ENCODE measurements around the gene RABAC1. TPM values are rescaled to one million over a fixed set of nuclear protein-coding genes. Genes with fewer than 3 reads are reported as not detected.

RABAC1 gene
- total and polyA plus RNA-seq, 2 of the 4 experiments (the other 2 are of a cell fraction): 117 to 276 TPM

- Histone ChIP-seq H2AK5ac (ENCODE audit: low read depth, low read length) (no peak overlapping the region), H2BK20ac (ENCODE audit: low read depth, low read length) (no peak overlapping the region), H4K5ac (ENCODE audit: low read depth, low read length) (no peak overlapping the region), H3K56ac (ENCODE audit: extremely low read depth, insufficient read depth, low read length) (no peak overlapping the region), H3K18ac (ENCODE audit: low read depth, low read length) (no peak overlapping the region), H2BK120ac (ENCODE audit: low read depth, low read length) (no peak overlapping the region), H3K9me1 (ENCODE audit: insufficient read depth, low read length) (peaks cover 8% of the 10 kb centered on the region; the same call in 1 of the 2 replicates), H2BK5ac (ENCODE audit: low read depth, low read length, poor library complexity, severe bottlenecking) (no peak overlapping the region), H3K4me2 (ENCODE audit: low read depth, low read length) (peak overlapping the region; percentile 60; the same call in 1 of the 2 replicates), H3K4ac (ENCODE audit: low read depth, low read length) (no peak overlapping the region), H4K8ac (ENCODE audit: low read depth in 2 of 2, low read length in 2 of 2) (no peak overlapping the region), H3K27me3 (ENCODE audit: control insufficient read depth, insufficient read depth, low read length) (peaks cover 80% of the 10 kb centered on the region), H4K91ac (ENCODE audit: insufficient read depth, low read depth, low read length) (no peak overlapping the region), H3K36me3 (ENCODE audit: control insufficient read depth, insufficient read depth, low read length) (no peaks in the 10 kb centered on the region), H3K9me3 (ENCODE audit: control insufficient read depth, insufficient read depth, low read length) (no peaks in the 10 kb centered on the region), H2AFZ (replicated peaks; ENCODE audit: low read length, poor library complexity) (no peak overlapping the region), H3K27ac (ENCODE audit: insufficient read depth, low read length) (no peak overlapping the region), H2BK15ac (ENCODE audit: low read depth, low read length) (no peak overlapping the region), H3K4me3 (ENCODE audit: insufficient read depth, low read depth, low read length) (no peak overlapping the region), H3K23ac (ENCODE audit: low read depth, low read length) (no peak overlapping the region), H3K14ac (replicated peaks; ENCODE audit: low read depth, low read length) (no peak overlapping the region), H3K79me1 (ENCODE audit: low read depth in 1 of 2, low read length in 2 of 2) (no peaks in the 10 kb centered on the region), H4K20me1 (ENCODE audit: insufficient read depth, low read length) (peaks cover 3% of the 10 kb centered on the region), H2AK9ac (replicated peaks; ENCODE audit: low read depth, low read length, poor library complexity) (no peak overlapping the region), H3K4me1 (ENCODE audit: control insufficient read depth, insufficient read depth, low read length) (no peaks in the 10 kb centered on the region), H3K9ac (ENCODE audit: low read depth, low read length) (no peak overlapping the region)
- in situ Hi-C loops (cut with MboI; ENCODE audit: low sequenced_read_pairs): no loop called here
- BruUV-seq (replicated peaks): no TSS peak
- DNase-seq (peak; percentile 22), ATAC-seq (ENCODE audit: low read depth) (peak; percentile 72)
- no peak for TF ChIP-seq FOS (IDR thresholded peaks at IDR 0.05; ENCODE audit: low read depth, low read length)
- no peak for TF ChIP-seq CHD1 (IDR thresholded peaks at IDR 0.05; ENCODE audit: low read depth, low read length)
- no peak for TF ChIP-seq USF2 (IDR thresholded peaks at IDR 0.05; ENCODE audit: low read depth, low read length)
- TF ChIP-seq CEBPB (IDR thresholded peaks at IDR 0.05; ENCODE audit: low read depth, low read length): no peak
- no peak for TF ChIP-seq POLR2A (IDR thresholded peaks at IDR 0.05; ENCODE audit: low read depth, low read length)
- TF ChIP-seq MXI1 (IDR thresholded peaks at IDR 0.05; ENCODE audit: borderline replicate concordance, low read depth, low read length): no peak
- TF ChIP-seq MAZ (IDR thresholded peaks at IDR 0.05; ENCODE audit: borderline replicate concordance, low read depth, low read length): no peak
- no peak for TF ChIP-seq RAD21 (IDR thresholded peaks at IDR 0.05; ENCODE audit: low read length)
- no peak for TF ChIP-seq ELK1 (IDR thresholded peaks at IDR 0.05; ENCODE audit: borderline replicate concordance, low read depth, low read length)
- no peak for TF ChIP-seq BHLHE40 (IDR thresholded peaks at IDR 0.05; ENCODE audit: low read depth, low read length)
- no peak for TF ChIP-seq NFE2L2 (IDR thresholded peaks at IDR 0.05; ENCODE audit: low read depth, low read length)
- POLR2A ChIA-PET (ENCODE audit: unreplicated experiment): no interaction called here
- intact Hi-C loops (cut with micrococcal nuclease): no loop called here
- dilution Hi-C loops (cut with HindIII; ENCODE audit: low sequenced_read_pairs, unreplicated experiment): no loop called here
- CTCF ChIA-PET: interaction anchor here (1.0 kb wide), 1 partner anchor 38 kb away, joined by 4 read pairs; no protein-coding TSS in a partner anchor
- WGBS, 2 experiments (ENCODE audit: extremely low coverage in 2 of 2, insufficient read length in 1 of 2): 2% methylated on average over 14 of the region's 35 CpGs; no CpG with 5 or more reads in 1 of the 2 experiments
These were observed 38.2 kb upstream of the RABAC1 start for GRCh38 chr19:41997121-41997850.

Data from IMR-90 (cell line).